Activated naive CD8-positive, alpha-beta T cell treated with anti-CD3 and anti-CD28 coated beads for 36 hours (primary cell): ENCODE measurements around the gene NOS1AP. TPM values are rescaled to one million over a fixed set of nuclear protein-coding genes. Genes with fewer than 3 reads are reported as not detected.

ENCODE experiments used
- DNase-seq: peaks from one replicate; pipeline ENCODE4 v3.0.0; 2021
- H3K27ac Mint-ChIP-seq: one replicate; pipeline ENCODE4 v1.8.0; 2022; ENCODE audit warnings: mild to moderate bottlenecking, moderate library complexity, mixed read lengths
- H3K27me3 Mint-ChIP-seq: one replicate; pipeline ENCODE4 v1.8.0; 2022; ENCODE audit warnings: mild to moderate bottlenecking, mixed read lengths
- H3K36me3 Mint-ChIP-seq: one replicate; pipeline ENCODE4 v1.8.0; 2021; ENCODE audit warnings: mild to moderate bottlenecking, mixed read lengths
- H3K4me1 Mint-ChIP-seq: one replicate; pipeline ENCODE4 v1.8.0; 2021; ENCODE audit warnings: mixed read lengths
- H3K4me3 Mint-ChIP-seq: one replicate; pipeline ENCODE4 v1.8.0; 2022; ENCODE audit warnings: mild to moderate bottlenecking, moderate library complexity, mixed read lengths
- H3K9me3 Mint-ChIP-seq: one replicate; pipeline ENCODE4 v1.8.0; 2022; ENCODE audit warnings: mixed read lengths
- total RNA-seq, 2 experiments: library from RNA; stranded (reverse); gene quantifications; one replicate each; pipeline ENCODE4 v1.2.3, GENCODE V29; 2021

Gene NOS1AP
- total RNA-seq, 2 experiments from 2014 or later = 0.14 to 0.21 TPM

DNA sequence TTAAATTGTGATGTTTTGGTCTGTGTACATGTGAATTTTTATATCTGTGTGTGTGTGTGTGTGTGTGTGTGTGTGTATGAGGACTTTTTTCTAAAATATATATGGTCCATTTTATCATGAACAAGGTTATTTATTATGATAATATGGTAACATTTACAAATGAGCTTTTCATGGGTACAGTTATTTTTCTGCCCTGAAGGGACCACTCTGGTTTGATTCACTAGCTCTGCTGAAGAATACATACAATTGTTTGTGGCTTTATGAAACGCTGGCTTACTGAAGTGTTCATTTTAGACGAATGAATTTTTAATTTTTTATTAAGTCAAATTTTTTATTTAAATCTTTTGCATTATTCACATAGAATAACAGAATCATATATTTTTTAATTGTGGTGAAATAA, 235.2 kb downstream of the NOS1AP start:
- no peaks in the 10 kb centered on the region for H3K4me1 Mint-ChIP-seq
- H3K4me3 Mint-ChIP-seq = no peak overlapping the region
- DNase-seq = no peak
- H3K27ac Mint-ChIP-seq = no peak overlapping the region
- H3K27me3 Mint-ChIP-seq = peaks cover 13% of the 10 kb centered on the region
- no peaks in the 10 kb centered on the region for H3K36me3 Mint-ChIP-seq
- H3K9me3 Mint-ChIP-seq = peaks cover 5% of the 10 kb centered on the region

GRCh38 chr1:162305969-162306368, 236.5 kb downstream of the NOS1AP start:
- no peaks in the 10 kb centered on the region for H3K36me3 Mint-ChIP-seq
- DNase-seq = no peak

GRCh38 chr1:162310337-162310736, 240.8 kb downstream of the NOS1AP start:
- Mint-ChIP-seq H3K4me1 (no peaks in the 10 kb centered on the region), H3K27ac (no peak overlapping the region), H3K36me3 (no peaks in the 10 kb centered on the region), H3K9me3 (peaks cover 5% of the 10 kb centered on the region), H3K27me3 (no peaks in the 10 kb centered on the region), H3K4me3 (no peak overlapping the region)
- DNase-seq = no peak

More at GRCh38 chr1:162305969-162306368, 236.5 kb downstream of the NOS1AP start:
- Mint-ChIP-seq H3K9me3 (peaks cover 5% of the 10 kb centered on the region), H3K4me1 (no peaks in the 10 kb centered on the region), H3K4me3 (no peak overlapping the region), H3K27me3 (peaks cover 13% of the 10 kb centered on the region), H3K27ac (no peak overlapping the region)

- Mint-ChIP-seq H3K4me1 (peaks cover 2% of the 10 kb centered on the region), H3K9me3 (no peaks in the 10 kb centered on the region), H3K27ac (no peak overlapping the region), H3K36me3 (no peaks in the 10 kb centered on the region), H3K27me3 (peaks cover 6% of the 10 kb centered on the region), H3K4me3 (no peak overlapping the region)
- DNase-seq = no peak
Measured at GRCh38 chr1:162314206-162314605, 244.7 kb downstream of the NOS1AP start.

- Mint-ChIP-seq H3K36me3 (no peaks in the 10 kb centered on the region), H3K4me3 (no peak overlapping the region), H3K27me3 (peaks cover 14% of the 10 kb centered on the region), H3K27ac (no peak overlapping the region), H3K9me3 (no peaks in the 10 kb centered on the region), H3K4me1 (peaks cover 2% of the 10 kb centered on the region)
- DNase-seq = no peak
Measured at GRCh38 chr1:162315673-162316072, 246.2 kb downstream of the NOS1AP start.

DNA sequence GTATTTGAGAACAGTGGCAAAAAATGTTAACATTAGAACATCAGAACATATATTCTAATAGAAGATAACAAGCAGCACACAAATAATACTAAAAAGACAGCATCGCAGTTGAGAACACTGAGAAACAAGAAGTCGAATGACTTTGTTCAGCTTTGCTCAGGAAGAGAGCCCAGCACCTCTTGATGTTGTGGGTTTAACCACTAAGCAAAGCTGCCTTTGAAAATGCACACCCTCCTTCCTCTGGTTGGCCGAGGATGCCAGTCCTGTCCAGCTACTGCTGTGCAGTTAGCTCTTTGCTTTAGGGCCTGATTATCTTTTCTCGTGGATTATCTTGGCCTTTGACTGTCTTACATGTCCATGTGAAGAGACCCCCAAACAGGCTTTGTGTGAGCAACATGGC, 246.7 kb downstream of the NOS1AP start:
- peaks cover 14% of the 10 kb centered on the region for H3K27me3 Mint-ChIP-seq
- H3K36me3 Mint-ChIP-seq = no peaks in the 10 kb centered on the region
- DNase-seq = no peak
- H3K9me3 Mint-ChIP-seq = no peaks in the 10 kb centered on the region
- no peak overlapping the region for H3K27ac Mint-ChIP-seq
- no peak overlapping the region for H3K4me3 Mint-ChIP-seq
- peaks cover 2% of the 10 kb centered on the region for H3K4me1 Mint-ChIP-seq

- peaks cover 2% of the 10 kb centered on the region for H3K4me1 Mint-ChIP-seq
- H3K9me3 Mint-ChIP-seq = no peaks in the 10 kb centered on the region
- no peaks in the 10 kb centered on the region for H3K36me3 Mint-ChIP-seq
- no peak for DNase-seq
- no peak overlapping the region for H3K4me3 Mint-ChIP-seq
- no peak overlapping the region for H3K27ac Mint-ChIP-seq
- H3K27me3 Mint-ChIP-seq = peaks cover 14% of the 10 kb centered on the region
Measured at GRCh38 chr1:162317621-162318020, 248.1 kb downstream of the NOS1AP start.

- no peaks in the 10 kb centered on the region for H3K36me3 Mint-ChIP-seq
- peaks cover 2% of the 10 kb centered on the region for H3K4me1 Mint-ChIP-seq
- DNase-seq = no peak
- peaks cover 14% of the 10 kb centered on the region for H3K27me3 Mint-ChIP-seq
- H3K9me3 Mint-ChIP-seq = no peaks in the 10 kb centered on the region
- H3K27ac Mint-ChIP-seq = no peak overlapping the region
- H3K4me3 Mint-ChIP-seq = no peak overlapping the region
Measured at GRCh38 chr1:162319493-162320175, 250.1 kb downstream of the NOS1AP start.

GRCh38 chr1:162321809-162322422, 252.4 kb downstream of the NOS1AP start:
- Mint-ChIP-seq H3K27me3 (peaks cover 14% of the 10 kb centered on the region), H3K36me3 (no peaks in the 10 kb centered on the region), H3K9me3 (no peaks in the 10 kb centered on the region), H3K27ac (no peak overlapping the region), H3K4me1 (no peaks in the 10 kb centered on the region), H3K4me3 (no peak overlapping the region)
- no peak for DNase-seq

DNA sequence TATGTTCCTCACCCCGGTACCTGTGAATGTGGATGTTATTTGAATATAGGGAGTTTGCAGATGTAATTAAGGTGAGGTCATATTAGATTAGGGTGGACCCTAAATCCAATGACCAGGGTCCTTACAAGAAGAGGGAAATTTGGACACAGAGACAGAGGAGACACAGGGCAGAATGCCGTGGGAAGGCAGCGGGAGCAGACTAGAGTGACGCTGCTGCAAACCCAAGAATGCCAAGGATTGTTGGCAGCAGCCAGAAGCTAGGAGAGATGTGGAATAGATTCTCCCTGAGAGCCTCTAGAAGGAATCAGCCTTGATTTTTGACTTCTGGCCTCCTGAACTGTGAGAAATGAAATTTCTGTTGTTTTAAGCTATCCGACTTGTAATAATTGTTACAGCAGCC, 253.5 kb downstream of the NOS1AP start:
- no peaks in the 10 kb centered on the region for H3K9me3 Mint-ChIP-seq
- no peak overlapping the region for H3K27ac Mint-ChIP-seq
- DNase-seq = no peak
- no peak overlapping the region for H3K4me3 Mint-ChIP-seq
- H3K36me3 Mint-ChIP-seq = no peaks in the 10 kb centered on the region
- H3K27me3 Mint-ChIP-seq = peaks cover 14% of the 10 kb centered on the region
- H3K4me1 Mint-ChIP-seq = no peaks in the 10 kb centered on the region

GRCh38 chr1:162324396-162324795, 254.9 kb downstream of the NOS1AP start:
- Mint-ChIP-seq H3K36me3 (no peaks in the 10 kb centered on the region), H3K4me3 (no peak overlapping the region), H3K27ac (no peak overlapping the region), H3K27me3 (peaks cover 8% of the 10 kb centered on the region), H3K9me3 (no peaks in the 10 kb centered on the region), H3K4me1 (no peaks in the 10 kb centered on the region)
- no peak for DNase-seq

GRCh38 chr1:162326559-162326958, 257.1 kb downstream of the NOS1AP start:
- Mint-ChIP-seq H3K9me3 (no peaks in the 10 kb centered on the region), H3K27ac (no peak overlapping the region), H3K27me3 (no peaks in the 10 kb centered on the region), H3K4me3 (no peak overlapping the region), H3K4me1 (no peaks in the 10 kb centered on the region), H3K36me3 (no peaks in the 10 kb centered on the region)
- DNase-seq = no peak

- no peak overlapping the region for H3K4me3 Mint-ChIP-seq
- H3K36me3 Mint-ChIP-seq = no peaks in the 10 kb centered on the region
- no peaks in the 10 kb centered on the region for H3K27me3 Mint-ChIP-seq
Measured at GRCh38 chr1:162327144-162327787, 257.8 kb downstream of the NOS1AP start.

GRCh38 chr1:162327788-162328165, 258.3 kb downstream of the NOS1AP start:
- H3K4me1 Mint-ChIP-seq = no peaks in the 10 kb centered on the region
- no peaks in the 10 kb centered on the region for H3K36me3 Mint-ChIP-seq
- no peaks in the 10 kb centered on the region for H3K9me3 Mint-ChIP-seq
- no peak overlapping the region for H3K27ac Mint-ChIP-seq
- no peaks in the 10 kb centered on the region for H3K27me3 Mint-ChIP-seq
- DNase-seq = no peak
- H3K4me3 Mint-ChIP-seq = no peak overlapping the region

More at GRCh38 chr1:162327144-162327787, 257.8 kb downstream of the NOS1AP start:
- H3K9me3 Mint-ChIP-seq = no peaks in the 10 kb centered on the region
- H3K4me1 Mint-ChIP-seq = no peaks in the 10 kb centered on the region
- H3K27ac Mint-ChIP-seq = no peak overlapping the region
- no peak for DNase-seq

DNA sequence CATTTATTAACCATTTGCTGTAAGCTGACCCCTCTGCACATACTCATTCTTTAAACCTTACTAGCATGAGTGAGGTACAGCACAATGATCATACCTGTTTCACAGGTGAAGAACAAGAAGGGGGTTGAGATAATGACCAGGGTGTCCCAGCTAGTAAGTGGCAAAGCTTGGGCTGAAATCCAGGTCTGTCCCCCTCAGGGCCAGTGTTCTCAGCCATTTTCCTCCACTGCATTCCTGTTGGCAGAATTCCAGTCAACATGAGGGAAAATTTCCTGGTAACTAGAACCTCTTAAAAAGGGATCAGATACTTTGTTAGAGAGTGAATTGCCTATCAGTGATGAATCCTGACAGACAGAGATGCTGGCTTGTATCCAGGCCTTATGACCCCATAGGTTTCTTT, 259.0 kb downstream of the NOS1AP start:
- DNase-seq = no peak
- H3K4me3 Mint-ChIP-seq = no peak overlapping the region
- no peaks in the 10 kb centered on the region for H3K9me3 Mint-ChIP-seq
- no peaks in the 10 kb centered on the region for H3K27me3 Mint-ChIP-seq
- no peaks in the 10 kb centered on the region for H3K4me1 Mint-ChIP-seq
- H3K36me3 Mint-ChIP-seq = no peaks in the 10 kb centered on the region
- H3K27ac Mint-ChIP-seq = no peak overlapping the region

DNA sequence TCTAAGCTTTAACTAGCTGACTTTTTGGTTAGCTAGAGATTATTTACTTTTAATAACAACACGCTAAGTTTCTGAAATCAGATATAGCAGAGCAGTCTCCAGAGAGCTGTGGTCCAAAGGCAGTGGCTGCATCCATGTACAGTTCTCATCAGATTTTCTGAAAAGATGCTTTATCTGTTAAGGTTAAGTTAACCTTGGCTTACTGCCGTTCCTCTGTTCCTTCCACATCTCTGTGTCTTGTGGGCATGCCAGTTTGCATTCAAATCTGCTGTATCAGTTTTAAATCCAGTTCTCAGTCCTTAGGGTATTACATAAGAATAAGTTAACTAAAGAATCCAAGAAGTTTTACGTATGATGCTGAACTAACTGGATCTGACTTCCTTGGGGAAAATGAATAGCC, 260.3 kb downstream of the NOS1AP start:
- Mint-ChIP-seq H3K4me3 (no peak overlapping the region), H3K4me1 (no peaks in the 10 kb centered on the region), H3K27ac (no peak overlapping the region), H3K9me3 (no peaks in the 10 kb centered on the region), H3K36me3 (no peaks in the 10 kb centered on the region), H3K27me3 (no peaks in the 10 kb centered on the region)
- no peak for DNase-seq
